Peyer's patch (tissue), 4 donors: ENCODE results near the gene CSMD2. TPM values are rescaled to one million over a fixed set of nuclear protein-coding genes. Genes with fewer than 3 reads are reported as not detected.

Source experiments
- DNase-seq, 3 donors: peaks; one replicate each; pipeline ENCODE4 v3.0.0-alpha.2; 2017 to 2019
- H3K27ac ChIP-seq, 4 donors: fragments of 200-600 bp; sonication (generic); one replicate each; pipeline ENCODE4 v1.5.1; 2016 to 2019
- H3K27me3 ChIP-seq, 2 donors: fragments of 200-600 bp; sonication (generic); one replicate each; pipeline ENCODE4 v1.5.1; 2019
- H3K36me3 ChIP-seq, 3 donors: fragments of 200-600 bp; sonication (generic); one replicate each; pipeline ENCODE4 v1.5.1; 2016 to 2019
- H3K4me1 ChIP-seq, 4 donors: fragments of 200-600 bp; sonication (generic); one replicate each; pipeline ENCODE4 v1.5.1; 2016 to 2019
- H3K4me3 ChIP-seq, 4 donors: fragments of 200-600 bp; sonication (generic); 1 replicate in 3 of 4; 2 replicates in 1 of 4; pipeline ENCODE4 v1.5.1; 2016 to 2019; ENCODE audit warnings: mild to moderate bottlenecking in 1 of 4
- H3K9me3 ChIP-seq, 4 donors: fragments of 200-600 bp; sonication (generic); one replicate each; pipeline ENCODE4 v1.5.1; 2016 to 2019; ENCODE audit warnings: mild to moderate bottlenecking in 1 of 4
- POLR2A ChIP-seq, 2 donors: fragments of 450-650 bp; IDR thresholded peaks; one replicate each; pipeline ENCODE4 v1.5.1; 2017; ENCODE audit warnings: antibody characterized with exemption in 2 of 2, mild to moderate bottlenecking in 2 of 2, moderate library complexity in 2 of 2
- total RNA-seq, 4 donors: library from RNA; depleted of rRNA; stranded (reverse); fragments of >200 nt; gene quantifications; one replicate each; pipeline ENCODE4 v1.1.0, GENCODE V29; 2016
- TF ChIP-seq, protein P1 (sequence below), 6 experiments: fragments of 450-650 bp in 4 of 6; fragments of 200-600 bp in 2 of 6; sonication (generic) in 1 of 6; IDR thresholded peaks; one replicate each; pipeline ENCODE4 v1.5.1; 2017 to 2019; ENCODE audit warnings: antibody characterized with exemption in 6 of 6, mild to moderate bottlenecking in 3 of 6, moderate library complexity in 1 of 6

The CSMD2 gene
- total RNA-seq, 4 donors from 2014 or later = under 0.01 to 1.2 (median 0.70) TPM

DNA sequence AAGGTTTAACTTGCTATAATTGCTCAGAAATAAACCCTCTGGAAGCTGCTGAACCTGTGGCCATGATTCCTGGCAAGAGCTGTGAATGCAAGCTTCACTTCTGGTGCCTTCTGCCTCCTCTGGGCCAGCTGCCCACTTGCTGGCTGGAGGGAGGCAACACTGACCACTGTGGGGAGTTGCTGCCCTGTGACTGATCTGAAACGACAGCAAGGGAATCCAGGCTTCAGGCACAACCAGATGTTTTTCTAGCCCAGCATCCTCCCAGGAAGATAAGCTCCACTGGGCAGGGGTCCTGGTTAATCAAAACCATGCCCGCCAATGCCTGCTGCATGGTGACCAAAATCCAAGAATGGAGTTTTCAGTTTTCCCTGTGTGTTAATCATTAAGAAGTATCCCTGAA is 481.1 kb downstream of the CSMD2 start:
- no peak overlapping the region for H3K27ac ChIP-seq
- TF ChIP-seq, protein P1, sequence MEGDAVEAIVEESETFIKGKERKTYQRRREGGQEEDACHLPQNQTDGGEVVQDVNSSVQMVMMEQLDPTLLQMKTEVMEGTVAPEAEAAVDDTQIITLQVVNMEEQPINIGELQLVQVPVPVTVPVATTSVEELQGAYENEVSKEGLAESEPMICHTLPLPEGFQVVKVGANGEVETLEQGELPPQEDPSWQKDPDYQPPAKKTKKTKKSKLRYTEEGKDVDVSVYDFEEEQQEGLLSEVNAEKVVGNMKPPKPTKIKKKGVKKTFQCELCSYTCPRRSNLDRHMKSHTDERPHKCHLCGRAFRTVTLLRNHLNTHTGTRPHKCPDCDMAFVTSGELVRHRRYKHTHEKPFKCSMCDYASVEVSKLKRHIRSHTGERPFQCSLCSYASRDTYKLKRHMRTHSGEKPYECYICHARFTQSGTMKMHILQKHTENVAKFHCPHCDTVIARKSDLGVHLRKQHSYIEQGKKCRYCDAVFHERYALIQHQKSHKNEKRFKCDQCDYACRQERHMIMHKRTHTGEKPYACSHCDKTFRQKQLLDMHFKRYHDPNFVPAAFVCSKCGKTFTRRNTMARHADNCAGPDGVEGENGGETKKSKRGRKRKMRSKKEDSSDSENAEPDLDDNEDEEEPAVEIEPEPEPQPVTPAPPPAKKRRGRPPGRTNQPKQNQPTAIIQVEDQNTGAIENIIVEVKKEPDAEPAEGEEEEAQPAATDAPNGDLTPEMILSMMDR (IDR thresholded peaks at IDR 0.05) = no peak
- no peak for TF ChIP-seq POLR2A (IDR thresholded peaks at IDR 0.05)
- H3K27me3 ChIP-seq = no peaks in the 10 kb centered on the region
- no peaks in the 10 kb centered on the region for H3K4me1 ChIP-seq
- DNase-seq = no peak
- no peak overlapping the region for H3K4me3 ChIP-seq
- no peaks in the 10 kb centered on the region for H3K36me3 ChIP-seq
- no peaks in the 10 kb centered on the region for H3K9me3 ChIP-seq

DNA sequence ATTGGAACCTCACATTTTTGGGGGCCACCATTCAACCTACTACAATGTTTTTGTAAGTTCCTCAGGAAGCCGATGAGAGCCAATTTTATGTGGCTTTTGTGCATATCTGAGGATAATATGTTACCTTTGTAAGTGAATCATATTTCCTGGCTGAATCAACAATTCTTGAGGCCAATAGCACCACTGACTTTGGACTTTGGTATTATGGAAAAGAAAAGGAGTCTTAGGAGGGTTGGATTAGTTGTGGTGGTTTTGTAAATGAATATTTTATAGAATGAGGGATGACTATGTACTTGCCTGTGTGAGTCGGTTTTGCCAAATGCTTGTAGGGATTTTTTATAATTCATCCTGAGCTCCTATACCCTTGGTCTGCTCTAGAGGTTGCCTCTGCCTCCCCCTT is 482.7 kb downstream of the CSMD2 start:
- no peak for DNase-seq
- TF ChIP-seq, protein P1 (IDR thresholded peaks at IDR 0.05) = no peak
- no peak for TF ChIP-seq POLR2A (IDR thresholded peaks at IDR 0.05)

DNA sequence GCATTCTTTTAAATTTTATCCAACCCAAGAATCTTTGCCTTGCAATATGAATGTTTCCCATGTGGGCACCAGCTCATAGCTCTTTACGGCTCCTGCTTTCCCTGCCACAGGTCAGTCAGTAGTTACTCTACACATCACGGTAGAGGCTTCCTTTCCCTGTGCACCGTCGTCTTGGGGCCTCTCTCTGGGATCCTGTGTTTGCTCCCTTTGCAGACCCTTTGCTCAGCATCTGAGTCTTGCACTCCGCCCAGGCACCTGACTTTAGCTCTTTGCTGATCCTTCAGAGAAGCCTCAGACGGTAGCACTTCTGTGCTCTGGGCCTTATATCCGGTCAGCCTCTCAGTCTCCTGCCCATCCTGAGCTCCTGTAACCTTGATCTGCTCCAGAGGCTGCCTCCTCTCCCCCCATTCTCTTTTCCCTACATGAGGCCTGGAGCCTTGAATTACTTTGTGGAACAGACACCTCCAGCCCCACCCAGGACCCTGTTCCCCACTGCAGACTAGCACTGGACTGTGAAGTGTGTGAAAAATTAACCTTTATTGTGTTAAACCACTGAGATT is 484.7 kb downstream of the CSMD2 start:
- TF ChIP-seq, protein P1 (IDR thresholded peaks at IDR 0.05) = no peak
- no peak for TF ChIP-seq POLR2A (IDR thresholded peaks at IDR 0.05)
- no peak overlapping the region for H3K27ac ChIP-seq
- H3K4me1 ChIP-seq = no peaks in the 10 kb centered on the region
- DNase-seq = no peak
- H3K36me3 ChIP-seq = no peaks in the 10 kb centered on the region
- H3K4me3 ChIP-seq = no peak overlapping the region
- no peaks in the 10 kb centered on the region for H3K9me3 ChIP-seq
- H3K27me3 ChIP-seq = no peaks in the 10 kb centered on the region

More for the DNA sequence above, 482.7 kb downstream of the CSMD2 start:
- no peaks in the 10 kb centered on the region for H3K36me3 ChIP-seq
- no peaks in the 10 kb centered on the region for H3K4me1 ChIP-seq
- H3K9me3 ChIP-seq = no peaks in the 10 kb centered on the region
- H3K27ac ChIP-seq = no peak overlapping the region
- H3K4me3 ChIP-seq = no peak overlapping the region
- H3K27me3 ChIP-seq = no peaks in the 10 kb centered on the region

DNA sequence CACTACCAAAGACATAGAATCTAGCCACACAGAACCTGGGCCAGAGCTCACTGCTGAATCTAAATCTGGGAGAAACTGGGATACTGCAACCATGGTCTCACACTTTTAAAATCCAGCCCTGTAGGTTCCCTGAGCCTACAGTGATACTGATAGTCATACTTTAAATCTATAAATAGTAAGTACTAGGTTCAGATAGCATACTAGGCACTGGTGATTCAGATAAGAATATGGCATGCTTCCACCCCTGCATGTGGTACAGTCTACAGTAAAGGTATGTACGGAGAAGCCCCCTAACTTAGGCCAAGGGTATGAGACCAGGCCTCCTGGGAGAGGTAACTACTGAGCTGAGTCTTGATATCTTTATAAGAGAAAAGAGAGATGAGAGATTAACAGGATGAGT is 494.5 kb downstream of the CSMD2 start:
- no peak for DNase-seq
- Histone ChIP-seq H3K36me3 (no peaks in the 10 kb centered on the region), H3K27me3 (no peaks in the 10 kb centered on the region), H3K9me3 (peaks cover 0 to 3% (median 0%) of the 10 kb centered on the region in 4 donors), H3K4me3 (no peak overlapping the region), H3K27ac (no peak overlapping the region), H3K4me1 (no peaks in the 10 kb centered on the region)
- TF ChIP-seq, protein P1 (IDR thresholded peaks at IDR 0.05) = no peak
- no peak for TF ChIP-seq POLR2A (IDR thresholded peaks at IDR 0.05)

DNA sequence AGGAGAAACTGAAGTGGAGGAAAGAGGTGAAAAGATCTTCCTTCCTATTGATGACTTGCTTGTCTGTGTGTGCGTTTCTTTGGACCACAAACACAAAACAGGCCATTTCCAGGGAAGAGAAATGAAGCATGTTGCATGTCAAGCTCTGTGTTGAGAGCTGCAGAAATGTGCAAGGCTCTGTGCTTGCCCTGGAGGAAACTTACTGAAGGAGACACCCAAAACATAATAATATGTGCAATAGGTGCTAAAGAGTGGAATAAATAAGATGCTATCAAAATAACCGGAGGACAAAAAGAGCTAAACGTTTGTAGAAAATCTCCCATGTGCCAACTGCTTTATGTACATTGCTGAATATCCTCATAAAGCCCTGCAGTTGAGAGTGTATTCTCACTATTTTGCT is 496.3 kb downstream of the CSMD2 start:
- TF ChIP-seq POLR2A (IDR thresholded peaks at IDR 0.05) = no peak
- TF ChIP-seq, protein P1 (IDR thresholded peaks at IDR 0.05) = no peak
- Histone ChIP-seq H3K27me3 (no peaks in the 10 kb centered on the region), H3K36me3 (no peaks in the 10 kb centered on the region), H3K9me3 (peaks cover 0 to 3% (median 0%) of the 10 kb centered on the region in 4 donors), H3K4me3 (no peak overlapping the region), H3K4me1 (no peaks in the 10 kb centered on the region), H3K27ac (no peak overlapping the region)
- no peak for DNase-seq
